ENCODE measurements around the gene RHBDL1. TPM values are rescaled to one million over a fixed set of nuclear protein-coding genes. Genes with fewer than 3 reads are reported as not detected.

RHBDL1 gene
- polyA plus RNA-seq, 1 donor (not counting 4 experiments of a cell fraction or from before 2014, with no cell fraction given): 0.71 TPM

GRCh38 chr16:704047-704446, 28.6 kb downstream of the RHBDL1 start:
- H3K9me1 ChIP-seq (ENCODE audit: control insufficient read depth, extremely low read depth, insufficient read depth, low read length): no peaks in the 10 kb centered on the region
- no peaks in the 10 kb centered on the region for H3K9me3 ChIP-seq (ENCODE audit: control insufficient read depth, low read depth, low read length)
- H3K4me3 ChIP-seq (ENCODE audit: control insufficient read depth in 2 of 3, extremely low read depth in 1 of 3, insufficient read depth in 2 of 3, low read depth in 1 of 3, low read length in 3 of 3): no peak overlapping the region
- DNase-seq (ENCODE audit: low read depth, low spot score): no peak
- H3K36me3 ChIP-seq (ENCODE audit: control insufficient read depth in 2 of 2, extremely low read depth in 1 of 2, insufficient read depth in 2 of 2, low read length in 2 of 2): no peaks in the 10 kb centered on the region
- no peaks in the 10 kb centered on the region for H3K79me2 ChIP-seq (ENCODE audit: control insufficient read depth, insufficient read depth, low read length)
- H2AFZ ChIP-seq (ENCODE audit: control insufficient read depth, low read length): no peak overlapping the region
- H3K27ac ChIP-seq (ENCODE audit: control insufficient read depth, insufficient read depth, low read length): no peak overlapping the region
- no peak overlapping the region for H3K4me2 ChIP-seq (ENCODE audit: control insufficient read depth, extremely low read depth, insufficient read depth, low read depth, low read length)
- H3K9ac ChIP-seq (ENCODE audit: control insufficient read depth, extremely low read depth, insufficient read depth, low read length): no peak overlapping the region
- dilution Hi-C loops (cut with MboI; ENCODE audit: extremely low pct_ligation_motif_present, low sequenced_read_pairs): no loop called here
- FAIRE-seq: no peak
- H3K4me1 ChIP-seq (ENCODE audit: control insufficient read depth, extremely low read depth, insufficient read depth, low read length): no peaks in the 10 kb centered on the region
- peaks cover 5% of the 10 kb centered on the region for H4K20me1 ChIP-seq (ENCODE audit: control insufficient read depth, extremely low read depth, insufficient read depth, low read length)
- H3K27me3 ChIP-seq (ENCODE audit: control insufficient read depth, extremely low read depth, insufficient read depth, low read length): peaks cover 85% of the 10 kb centered on the region
- TF ChIP-seq EZH2 (IDR thresholded peaks at IDR 0.05; ENCODE audit: low read length) (no peak), CTCF (optimal IDR thresholded peaks at IDR 0.05 in 1 of 3, IDR thresholded peaks at IDR 0.05 in 1 of 3, conservative IDR thresholded peaks at IDR 0.05 in 1 of 3; ENCODE audit: extremely low read depth in 1 of 3, insufficient read depth in 2 of 3, low read length in 3 of 3) (no peak)

GRCh38 chr16:704552-705380, 29.3 kb downstream of the RHBDL1 start:
- Histone ChIP-seq H3K9ac (ENCODE audit: control insufficient read depth, extremely low read depth, insufficient read depth, low read length) (no peak overlapping the region), H3K79me2 (ENCODE audit: control insufficient read depth, insufficient read depth, low read length) (no peaks in the 10 kb centered on the region), H3K36me3 (ENCODE audit: control insufficient read depth in 2 of 2, extremely low read depth in 1 of 2, insufficient read depth in 2 of 2, low read length in 2 of 2) (no peaks in the 10 kb centered on the region), H3K4me2 (ENCODE audit: control insufficient read depth, extremely low read depth, insufficient read depth, low read depth, low read length) (no peak overlapping the region), H3K4me3 (ENCODE audit: control insufficient read depth in 2 of 3, extremely low read depth in 1 of 3, insufficient read depth in 2 of 3, low read depth in 1 of 3, low read length in 3 of 3) (peak overlapping the region in 1 of 3 experiments; percentile 48), H3K27me3 (ENCODE audit: control insufficient read depth, extremely low read depth, insufficient read depth, low read length) (peaks cover 92% of the 10 kb centered on the region), H4K20me1 (ENCODE audit: control insufficient read depth, extremely low read depth, insufficient read depth, low read length) (peaks cover 5% of the 10 kb centered on the region), H3K27ac (ENCODE audit: control insufficient read depth, insufficient read depth, low read length) (no peak overlapping the region), H3K9me1 (ENCODE audit: control insufficient read depth, extremely low read depth, insufficient read depth, low read length) (no peaks in the 10 kb centered on the region), H2AFZ (ENCODE audit: control insufficient read depth, low read length) (no peak overlapping the region), H3K4me1 (ENCODE audit: control insufficient read depth, extremely low read depth, insufficient read depth, low read length) (no peaks in the 10 kb centered on the region), H3K9me3 (ENCODE audit: control insufficient read depth, low read depth, low read length) (no peaks in the 10 kb centered on the region)
- dilution Hi-C loops (cut with MboI; ENCODE audit: extremely low pct_ligation_motif_present, low sequenced_read_pairs): no loop called here
- no peak for FAIRE-seq
- peak; percentile 87 for TF ChIP-seq EZH2 (IDR thresholded peaks at IDR 0.05; ENCODE audit: low read length)
- no peak for TF ChIP-seq CTCF (optimal IDR thresholded peaks at IDR 0.05 in 1 of 3, IDR thresholded peaks at IDR 0.05 in 1 of 3, conservative IDR thresholded peaks at IDR 0.05 in 1 of 3; ENCODE audit: extremely low read depth in 1 of 3, insufficient read depth in 2 of 3, low read length in 3 of 3)
- DNase-seq (ENCODE audit: low read depth, low spot score): no peak
